Left ventricle myocardium inferior (tissue), 1 donor: ENCODE measurements around the gene CNGA1. TPM values are rescaled to one million over a fixed set of nuclear protein-coding genes. Genes with fewer than 3 reads are reported as not detected.

Experiments used
- DNase-seq: peaks from one replicate; pipeline ENCODE4 v3.0.0-alpha.2; 2020
- H3K27ac ChIP-seq: fragments of 200-600 bp; replicated peaks from 2 replicates; pipeline ENCODE4 v1.8.0; 2021
- H3K27me3 ChIP-seq: fragments of 200-600 bp; 2 replicates; pipeline ENCODE4 v1.8.0; 2021; ENCODE audit warnings: low read depth
- H3K36me3 ChIP-seq: fragments of 200-600 bp; 2 replicates; pipeline ENCODE4 v1.8.0; 2021
- H3K4me1 ChIP-seq: fragments of 200-600 bp; 2 replicates; pipeline ENCODE4 v1.8.0; 2021
- H3K4me3 ChIP-seq: fragments of 200-600 bp; 2 replicates; pipeline ENCODE4 v1.8.0; 2021; ENCODE audit warnings: mild to moderate bottlenecking, moderate library complexity
- H3K9me3 ChIP-seq: fragments of 200-600 bp; replicated peaks from 2 replicates; pipeline ENCODE4 v1.8.0; 2021
- intact Hi-C: fragments of 100-400 bp; cut with micrococcal nuclease; formaldehyde crosslinking; loops from one replicate; pipeline ENCODE4 v1.11.0; 2022
- total RNA-seq: library from RNA; stranded (reverse); fragmentation: NEBNext Ultra II Directional; extraction: Animal tissue kit (Norgen Biotek cat#: 25700); gene quantifications from one replicate; pipeline ENCODE4 v1.2.1, GENCODE V29; 2021
- TF ChIP-seq, protein P1 (sequence below): fragments of 200-600 bp; IDR thresholded peaks from 2 replicates; pipeline ENCODE4 v1.8.0; 2021; ENCODE audit warnings: antibody characterized with exemption, mild to moderate bottlenecking, borderline replicate concordance
- donor health status: DM: no; HTN: yes; CAD: no; lungs with severe emphysema.

The CNGA1 gene
- total RNA-seq, 1 donor from 2014 or later = not detected

- no peak for DNase-seq
- no peaks in the 10 kb centered on the region for H3K27me3 ChIP-seq
- TF ChIP-seq, protein P1, sequence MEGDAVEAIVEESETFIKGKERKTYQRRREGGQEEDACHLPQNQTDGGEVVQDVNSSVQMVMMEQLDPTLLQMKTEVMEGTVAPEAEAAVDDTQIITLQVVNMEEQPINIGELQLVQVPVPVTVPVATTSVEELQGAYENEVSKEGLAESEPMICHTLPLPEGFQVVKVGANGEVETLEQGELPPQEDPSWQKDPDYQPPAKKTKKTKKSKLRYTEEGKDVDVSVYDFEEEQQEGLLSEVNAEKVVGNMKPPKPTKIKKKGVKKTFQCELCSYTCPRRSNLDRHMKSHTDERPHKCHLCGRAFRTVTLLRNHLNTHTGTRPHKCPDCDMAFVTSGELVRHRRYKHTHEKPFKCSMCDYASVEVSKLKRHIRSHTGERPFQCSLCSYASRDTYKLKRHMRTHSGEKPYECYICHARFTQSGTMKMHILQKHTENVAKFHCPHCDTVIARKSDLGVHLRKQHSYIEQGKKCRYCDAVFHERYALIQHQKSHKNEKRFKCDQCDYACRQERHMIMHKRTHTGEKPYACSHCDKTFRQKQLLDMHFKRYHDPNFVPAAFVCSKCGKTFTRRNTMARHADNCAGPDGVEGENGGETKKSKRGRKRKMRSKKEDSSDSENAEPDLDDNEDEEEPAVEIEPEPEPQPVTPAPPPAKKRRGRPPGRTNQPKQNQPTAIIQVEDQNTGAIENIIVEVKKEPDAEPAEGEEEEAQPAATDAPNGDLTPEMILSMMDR = no peak
- intact Hi-C loops = no loop called here
- H3K4me3 ChIP-seq = no peak overlapping the region
- H3K4me1 ChIP-seq = peaks cover 5% of the 10 kb centered on the region
- H3K36me3 ChIP-seq = no peaks in the 10 kb centered on the region
- H3K9me3 ChIP-seq = no peaks in the 10 kb centered on the region
- no peak overlapping the region for H3K27ac ChIP-seq
Observed at GRCh38 chr4:48024522-48024921, 8.0 kb upstream of the CNGA1 start.

- no peak for DNase-seq
- intact Hi-C loops = no loop called here
- H3K27me3 ChIP-seq = peaks cover 2% of the 10 kb centered on the region
- H3K4me1 ChIP-seq = peaks cover 7% of the 10 kb centered on the region
- H3K9me3 ChIP-seq = no peaks in the 10 kb centered on the region
- TF ChIP-seq, protein P1 = no peak
- no peaks in the 10 kb centered on the region for H3K36me3 ChIP-seq
- H3K27ac ChIP-seq = no peak overlapping the region
- no peak overlapping the region for H3K4me3 ChIP-seq
Observed at GRCh38 chr4:48022192-48022799, 5.8 kb upstream of the CNGA1 start.

DNA sequence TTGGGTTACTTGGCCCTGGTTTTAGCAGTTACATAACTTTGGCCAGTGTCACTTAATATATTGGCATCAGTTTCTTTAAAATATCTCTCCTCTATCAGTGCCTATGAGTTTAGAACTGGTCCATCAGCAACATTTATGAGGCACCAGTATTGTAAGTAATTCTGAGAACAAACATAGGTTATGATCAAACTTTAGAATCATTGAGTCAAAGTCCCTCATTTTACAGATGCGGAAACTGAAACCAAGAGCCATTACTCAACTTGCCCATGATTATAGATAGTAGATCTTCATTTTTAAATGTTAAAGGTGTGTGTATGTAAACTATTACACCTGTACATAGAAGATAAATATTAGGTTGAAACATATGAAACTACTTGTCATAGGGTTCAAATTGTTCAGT, 4.6 kb upstream of the CNGA1 start:
- H3K9me3 ChIP-seq = no peaks in the 10 kb centered on the region
- TF ChIP-seq, protein P1 = no peak
- H3K4me3 ChIP-seq = no peak overlapping the region
- H3K27ac ChIP-seq = no peak overlapping the region
- intact Hi-C loops = no loop called here
- no peaks in the 10 kb centered on the region for H3K36me3 ChIP-seq
- H3K27me3 ChIP-seq = peaks cover 14% of the 10 kb centered on the region
- peaks cover 19% of the 10 kb centered on the region for H3K4me1 ChIP-seq
- no peak for DNase-seq

DNA sequence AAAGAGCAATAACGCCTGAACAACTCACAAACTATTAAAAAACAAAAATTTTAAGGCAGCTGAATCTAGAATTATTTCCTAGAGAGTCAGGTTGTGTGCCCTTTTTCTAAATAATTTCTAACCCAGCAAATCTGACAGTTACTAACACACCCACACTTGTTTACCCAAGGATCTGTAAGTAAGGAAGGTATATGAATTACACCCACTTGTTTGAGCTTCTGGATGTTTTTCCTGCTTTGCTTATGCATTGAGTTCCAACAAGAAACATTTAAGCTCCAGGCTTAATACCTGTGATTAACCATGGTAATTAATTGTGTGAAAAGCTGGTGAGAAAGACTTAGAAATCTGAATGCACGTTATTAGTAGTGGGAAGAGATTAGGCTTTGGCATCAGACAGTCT, 1.6 kb upstream of the CNGA1 start:
- DNase-seq = no peak
- intact Hi-C loops = no loop called here
- H3K27me3 ChIP-seq = peaks cover 25% of the 10 kb centered on the region
- no peak overlapping the region for H3K4me3 ChIP-seq
- H3K36me3 ChIP-seq = no peaks in the 10 kb centered on the region
- TF ChIP-seq, protein P1 = no peak
- peaks cover 17% of the 10 kb centered on the region for H3K4me1 ChIP-seq
- no peak overlapping the region for H3K27ac ChIP-seq
- H3K9me3 ChIP-seq = no peaks in the 10 kb centered on the region

DNA sequence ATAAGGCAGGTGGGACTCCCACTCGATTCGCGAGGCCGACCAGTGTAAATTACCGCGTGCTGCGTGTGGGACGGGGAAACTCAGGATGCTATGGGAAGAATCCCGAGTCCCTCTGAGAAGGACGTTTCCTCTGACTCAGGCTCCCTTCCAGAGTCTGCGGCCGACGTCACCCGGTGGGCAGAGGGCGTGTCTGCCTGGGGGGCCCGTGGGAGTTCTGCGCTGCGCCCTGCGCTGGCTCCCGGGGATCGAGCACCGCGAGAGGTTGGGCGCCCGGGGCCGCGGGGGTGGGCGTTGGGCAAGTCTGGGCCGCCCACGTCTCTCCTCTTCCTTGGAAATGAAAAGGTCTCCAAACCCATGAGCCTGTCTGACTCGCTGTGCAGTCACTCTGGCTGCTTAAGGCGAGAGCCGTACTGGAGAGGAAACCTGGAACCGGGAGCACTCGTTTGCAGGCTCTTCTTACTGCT, 659 bp upstream of the CNGA1 start:
- intact Hi-C loops = no loop called here
- Histone ChIP-seq H3K27ac (no peak overlapping the region), H3K36me3 (no peaks in the 10 kb centered on the region), H3K9me3 (no peaks in the 10 kb centered on the region), H3K4me1 (peaks cover 17% of the 10 kb centered on the region), H3K4me3 (peak overlapping the region; percentile 74), H3K27me3 (peaks cover 25% of the 10 kb centered on the region)
- DNase-seq = no peak
- TF ChIP-seq, protein P1 = no peak

GRCh38 chr4:48015678-48016077, 803 bp downstream of the CNGA1 start:
- H3K9me3 ChIP-seq = no peaks in the 10 kb centered on the region
- H3K27me3 ChIP-seq = peaks cover 25% of the 10 kb centered on the region
- H3K4me1 ChIP-seq = peaks cover 17% of the 10 kb centered on the region
- no peak overlapping the region for H3K27ac ChIP-seq
- no peak for DNase-seq
- intact Hi-C loops = no loop called here
- H3K36me3 ChIP-seq = no peaks in the 10 kb centered on the region
- TF ChIP-seq, protein P1 = no peak
- peak overlapping the region; percentile 74 for H3K4me3 ChIP-seq
